ENCODE results near the gene OR2L5. TPM values are rescaled to one million over a fixed set of nuclear protein-coding genes. Genes with fewer than 3 reads are reported as not detected.

Gene OR2L5
- 0.10 TPM in 1 of 2 replicates, not detected in the other for polyA plus RNA-seq
- 0.46 and 0.49 TPM in 2 replicates for polyA minus RNA-seq

- H3K9ac ChIP-seq (ENCODE audit: low read length), result no peak within 1 kb of the TSS
- no peaks in the 10 kb centered on the region for H3K9me2 ChIP-seq (ENCODE audit: insufficient read depth, low read length)
- no peaks in the 10 kb centered on the region for H3K36me3 ChIP-seq (ENCODE audit: insufficient read depth, low read length)
- H3K9me3 ChIP-seq (ENCODE audit: low read length), result peaks cover 5% of the 10 kb centered on the region
- no peak within 1 kb of the TSS for H2AFZ ChIP-seq (ENCODE audit: low read depth, low read length)
- H3K27me3 ChIP-seq (ENCODE audit: insufficient read depth, low read depth, low read length), result no peaks in the 10 kb centered on the region
- no peak for TF ChIP-seq CTCF (IDR thresholded peaks at IDR 0.05; ENCODE audit: poor library complexity, severe bottlenecking)
- no peak for TF ChIP-seq RAD21 (conservative IDR thresholded peaks at IDR 0.05)
- TF ChIP-seq SMC3 (conservative IDR thresholded peaks at IDR 0.05; ENCODE audit: poor library complexity), result no peak
- TF ChIP-seq REST (IDR thresholded peaks at IDR 0.05; ENCODE audit: borderline replicate concordance), result no peak
- no peak for TF ChIP-seq TAF1 (IDR thresholded peaks at IDR 0.05; ENCODE audit: low read depth)
- TF ChIP-seq EP300 (conservative IDR thresholded peaks at IDR 0.05; ENCODE audit: poor library complexity, severe bottlenecking), result no peak
- TF ChIP-seq EZH2 (IDR thresholded peaks at IDR 0.05; ENCODE audit: borderline replicate concordance, insufficient read depth, low read length, poor library complexity, severe bottlenecking), result no peak
- no peak for TF ChIP-seq MXI1 (conservative IDR thresholded peaks at IDR 0.05; ENCODE audit: poor library complexity, severe bottlenecking)
- H4K20me1 ChIP-seq (ENCODE audit: insufficient read depth), result no peaks in the 10 kb centered on the region
- H3F3A ChIP-seq (ENCODE audit: insufficient read depth, low read length, poor library complexity, severe bottlenecking), result no peaks in the 10 kb centered on the region
- no peaks in the 10 kb centered on the region for H3K79me2 ChIP-seq (replicated peaks; ENCODE audit: insufficient read depth, low read length)
- no peak within 1 kb of the TSS for H3K4me2 ChIP-seq (ENCODE audit: low read length)
- no peak within 1 kb of the TSS for H3K27ac ChIP-seq (ENCODE audit: low read length)
- no peak within 1 kb of the TSS for H3K4me3 ChIP-seq (ENCODE audit: low read length)
These were observed at the start of gene OR2L5 for GRCh38 chr1:248013229-248013710. OR2L5 (plus strand) TSS chr1:248013660; CDS start chr1:248021948, 8,288 bp downstream.

GRCh38 chr1:247964933-247965332 is 48.5 kb upstream of the OR2L5 start, which contains the start of gene OR2AK2:
OR2AK2 (plus strand) TSS chr1:247965233; CDS start chr1:247965377, 144 bp downstream.
- Histone ChIP-seq H3K27me3 (ENCODE audit: insufficient read depth, low read depth, low read length) (no peaks in the 10 kb centered on the region), H3K79me2 (replicated peaks; ENCODE audit: insufficient read depth, low read length) (no peaks in the 10 kb centered on the region), H3K4me2 (ENCODE audit: low read length) (no peak within 1 kb of the TSS), H3F3A (ENCODE audit: insufficient read depth, low read length, poor library complexity, severe bottlenecking) (no peaks in the 10 kb centered on the region), H2AFZ (ENCODE audit: low read depth, low read length) (no peak within 1 kb of the TSS), H3K4me3 (ENCODE audit: low read length) (no peak within 1 kb of the TSS), H4K20me1 (ENCODE audit: insufficient read depth) (no peaks in the 10 kb centered on the region), H3K9ac (ENCODE audit: low read length) (no peak within 1 kb of the TSS), H3K27ac (ENCODE audit: low read length) (no peak within 1 kb of the TSS), H3K9me2 (ENCODE audit: insufficient read depth, low read length) (no peaks in the 10 kb centered on the region), H3K36me3 (ENCODE audit: insufficient read depth, low read length) (no peaks in the 10 kb centered on the region), H3K9me3 (ENCODE audit: low read length) (no peaks in the 10 kb centered on the region)
- TF ChIP-seq CTCF (IDR thresholded peaks at IDR 0.05; ENCODE audit: poor library complexity, severe bottlenecking) (no peak), MXI1 (conservative IDR thresholded peaks at IDR 0.05; ENCODE audit: poor library complexity, severe bottlenecking) (no peak), POLR2AphosphoS5 (IDR thresholded peaks at IDR 0.05) (no peak), SMC3 (conservative IDR thresholded peaks at IDR 0.05; ENCODE audit: poor library complexity) (no peak), EP300 (conservative IDR thresholded peaks at IDR 0.05; ENCODE audit: poor library complexity, severe bottlenecking) (no peak), TAF1 (IDR thresholded peaks at IDR 0.05; ENCODE audit: low read depth) (no peak), EZH2 (IDR thresholded peaks at IDR 0.05; ENCODE audit: borderline replicate concordance, insufficient read depth, low read length, poor library complexity, severe bottlenecking) (no peak), REST (IDR thresholded peaks at IDR 0.05; ENCODE audit: borderline replicate concordance) (no peak), RAD21 (conservative IDR thresholded peaks at IDR 0.05) (no peak)
